ENCODE measurements around the gene TP63.

Gene TP63

DNA sequence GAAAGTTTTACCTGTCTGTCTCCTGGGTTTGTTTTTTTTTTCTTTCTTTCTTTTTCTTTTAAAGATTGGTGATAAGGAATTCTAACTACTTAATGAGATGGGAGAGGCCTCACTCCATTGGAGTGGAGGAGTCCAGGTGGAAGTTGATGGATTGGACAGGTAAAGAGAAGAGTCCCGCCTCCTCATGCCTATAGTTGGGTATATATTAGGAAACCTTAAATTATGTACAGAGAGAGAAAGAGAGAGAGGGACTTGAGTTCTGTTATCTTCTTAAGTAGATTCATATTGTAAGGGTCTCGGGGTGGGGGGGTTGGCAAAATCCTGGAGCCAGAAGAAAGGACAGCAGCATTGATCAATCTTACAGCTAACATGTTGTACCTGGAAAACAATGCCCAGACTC, 158.2 kb downstream of the TP63 start:
- TF ChIP-seq POLR2A (IDR thresholded peaks at IDR 0.05; ENCODE audit: low read depth, low read length) (no peak), POLR2AphosphoS5 (IDR thresholded peaks at IDR 0.05; ENCODE audit: low read depth, low read length) (no peak), TAF1 (IDR thresholded peaks at IDR 0.05; ENCODE audit: borderline replicate concordance, low read depth, low read length) (no peak)
- no peak for FAIRE-seq
- no peak for DNase-seq (ENCODE audit: insufficient read length)

DNA sequence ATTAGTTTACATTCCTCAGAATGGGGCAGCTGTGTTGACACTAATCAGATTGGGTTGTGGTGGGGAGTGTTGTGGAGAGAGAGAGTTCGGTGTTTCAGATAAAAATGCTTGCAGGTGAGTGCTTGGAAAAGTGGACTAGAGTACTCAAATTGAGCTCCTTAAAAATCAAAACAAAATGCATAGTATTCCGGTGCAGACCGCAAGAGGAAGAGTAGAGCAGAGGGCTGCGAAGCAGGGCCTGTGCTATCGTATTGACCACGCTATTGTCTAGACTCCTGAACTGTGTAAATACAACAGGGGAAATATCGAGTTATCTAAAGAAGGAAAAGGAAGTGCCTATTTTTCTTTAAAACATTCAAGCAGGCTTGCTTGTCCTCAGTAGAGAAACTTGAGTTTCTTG, 159.5 kb downstream of the TP63 start:
- FAIRE-seq (peak; percentile 72), DNase-seq (ENCODE audit: insufficient read length) (no peak)
- TF ChIP-seq POLR2A (IDR thresholded peaks at IDR 0.05; ENCODE audit: low read depth, low read length) (no peak), POLR2AphosphoS5 (IDR thresholded peaks at IDR 0.05; ENCODE audit: low read depth, low read length) (no peak), TAF1 (IDR thresholded peaks at IDR 0.05; ENCODE audit: borderline replicate concordance, low read depth, low read length) (no peak)

DNA sequence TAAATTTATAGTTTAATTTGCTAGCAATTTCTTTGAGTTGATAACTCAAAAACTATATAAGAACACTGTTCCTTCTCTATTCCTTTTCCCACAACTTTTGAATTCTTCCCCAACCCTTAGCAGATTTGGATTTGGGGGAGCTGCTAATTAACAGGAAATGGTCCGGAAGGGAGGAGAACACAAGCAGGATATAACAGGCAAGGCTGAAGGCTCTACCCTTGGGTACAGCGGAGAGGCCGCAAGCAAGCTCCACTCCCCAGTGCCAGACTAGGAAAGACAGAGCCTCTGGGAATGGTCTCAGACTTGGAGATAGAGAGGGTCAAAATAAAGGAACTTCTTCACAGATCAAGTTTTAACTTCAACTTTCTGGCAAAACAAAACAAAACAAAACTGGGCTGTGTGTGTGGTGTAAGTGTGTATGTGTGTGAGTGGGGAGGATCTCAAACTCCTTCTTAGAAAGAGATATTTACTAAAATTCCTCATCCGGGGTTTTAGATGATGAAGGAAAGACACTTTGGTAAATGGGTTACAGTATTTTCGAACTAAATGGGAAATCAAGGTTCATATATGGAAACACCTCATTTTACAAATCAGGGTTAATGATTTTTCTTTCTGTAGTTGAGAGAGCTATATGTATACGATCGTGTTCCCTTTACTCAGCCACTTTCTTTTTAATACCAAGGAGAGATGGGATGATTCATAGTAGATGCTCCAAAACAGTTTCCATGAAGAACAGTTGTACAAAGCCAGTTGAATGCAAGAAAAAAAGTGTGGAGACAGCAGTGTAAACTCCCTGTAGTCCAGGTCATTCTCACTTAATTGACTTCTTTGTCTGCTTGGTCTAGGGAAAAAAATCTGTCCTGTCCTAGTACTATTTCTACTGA, 161.1 kb downstream of the TP63 start:
- FAIRE-seq (peak; percentile 9), DNase-seq (ENCODE audit: insufficient read length) (no peak)
- TF ChIP-seq TAF1 (IDR thresholded peaks at IDR 0.05; ENCODE audit: borderline replicate concordance, low read depth, low read length) (no peak), POLR2A (IDR thresholded peaks at IDR 0.05; ENCODE audit: low read depth, low read length) (no peak), POLR2AphosphoS5 (IDR thresholded peaks at IDR 0.05; ENCODE audit: low read depth, low read length) (no peak)

DNA sequence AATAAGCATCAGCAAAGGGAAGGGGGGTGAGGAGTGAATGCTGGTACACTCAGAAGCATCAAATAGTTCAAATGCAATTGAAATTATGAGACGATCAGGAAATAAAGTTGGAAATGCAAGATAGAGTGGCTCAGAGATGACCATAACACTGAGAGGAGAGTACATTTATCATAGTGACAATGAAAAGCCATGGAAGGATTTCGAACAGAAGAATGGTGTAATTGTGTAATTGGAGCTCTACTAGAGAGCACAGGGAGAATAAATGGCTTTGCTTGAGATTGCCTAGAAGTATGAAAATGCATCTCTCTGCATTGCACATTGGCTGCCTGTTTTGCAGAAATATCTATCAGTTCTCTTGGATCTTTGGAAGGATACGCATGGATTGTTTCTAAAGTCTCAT, 163.3 kb downstream of the TP63 start:
- TF ChIP-seq POLR2A (IDR thresholded peaks at IDR 0.05; ENCODE audit: low read depth, low read length) = no peak
- no peak for TF ChIP-seq POLR2AphosphoS5 (IDR thresholded peaks at IDR 0.05; ENCODE audit: low read depth, low read length)
- no peak for TF ChIP-seq TAF1 (IDR thresholded peaks at IDR 0.05; ENCODE audit: borderline replicate concordance, low read depth, low read length)
- DNase-seq (ENCODE audit: insufficient read length) (no peak), FAIRE-seq (peak; percentile 5)

DNA sequence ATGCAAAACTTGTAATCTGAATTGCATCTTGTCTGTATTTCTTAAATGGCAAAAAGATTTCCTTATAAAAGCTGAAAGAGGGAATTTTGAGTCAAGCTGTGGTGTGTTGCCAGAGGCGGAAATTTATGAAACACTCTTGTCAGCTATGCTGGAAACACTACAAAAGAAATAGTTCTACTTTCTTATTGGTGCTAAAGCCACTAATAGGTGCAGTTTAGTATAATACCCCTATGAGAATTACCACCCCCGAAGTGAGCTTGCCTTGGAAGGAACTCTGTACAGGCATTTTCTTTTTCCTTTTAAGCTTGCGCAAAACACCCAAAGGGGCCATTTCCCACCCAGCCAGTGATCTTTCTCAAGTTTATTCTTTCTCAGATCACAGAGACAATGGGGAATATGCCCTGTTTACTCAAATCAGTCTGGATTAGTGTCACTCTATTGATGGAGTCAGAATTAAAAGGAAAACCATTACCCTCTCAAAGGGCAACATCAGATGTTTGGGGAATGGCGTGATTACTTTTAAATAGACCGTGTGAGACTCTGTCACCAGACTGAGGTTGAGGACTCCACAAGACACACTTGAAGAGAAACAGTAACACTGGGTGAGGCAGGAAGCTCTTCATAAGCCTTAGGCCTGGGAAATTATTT, 166.0 kb downstream of the TP63 start:
- FAIRE-seq = no peak
- TF ChIP-seq TAF1 (IDR thresholded peaks at IDR 0.05; ENCODE audit: borderline replicate concordance, low read depth, low read length) (no peak), POLR2AphosphoS5 (IDR thresholded peaks at IDR 0.05; ENCODE audit: low read depth, low read length) (no peak), POLR2A (IDR thresholded peaks at IDR 0.05; ENCODE audit: low read depth, low read length) (no peak)
- DNase-seq (ENCODE audit: insufficient read length) = no peak

DNA sequence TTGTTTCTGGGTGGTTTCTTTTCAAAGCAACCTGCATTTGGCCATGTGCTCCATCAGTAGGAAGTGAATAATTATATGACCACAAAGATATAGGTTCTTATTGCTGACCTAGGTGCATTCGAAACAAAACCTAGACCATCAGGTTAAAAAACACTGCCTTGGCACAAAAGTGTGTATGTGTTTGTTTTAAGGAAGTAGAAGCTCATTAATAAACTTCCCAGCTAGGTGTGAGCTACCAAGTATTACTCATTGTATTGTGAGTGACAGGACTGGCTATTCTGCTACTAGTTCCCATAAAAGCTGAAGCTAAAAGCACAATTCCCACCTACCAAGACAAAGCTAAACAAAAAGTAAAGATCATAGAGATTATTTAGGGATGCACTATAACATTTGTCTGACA, 168.2 kb downstream of the TP63 start:
- no peak for DNase-seq (ENCODE audit: insufficient read length)
- FAIRE-seq = peak; percentile 70
- TF ChIP-seq TAF1 (IDR thresholded peaks at IDR 0.05; ENCODE audit: borderline replicate concordance, low read depth, low read length) (no peak), POLR2AphosphoS5 (IDR thresholded peaks at IDR 0.05; ENCODE audit: low read depth, low read length) (no peak), POLR2A (IDR thresholded peaks at IDR 0.05; ENCODE audit: low read depth, low read length) (no peak)

DNA sequence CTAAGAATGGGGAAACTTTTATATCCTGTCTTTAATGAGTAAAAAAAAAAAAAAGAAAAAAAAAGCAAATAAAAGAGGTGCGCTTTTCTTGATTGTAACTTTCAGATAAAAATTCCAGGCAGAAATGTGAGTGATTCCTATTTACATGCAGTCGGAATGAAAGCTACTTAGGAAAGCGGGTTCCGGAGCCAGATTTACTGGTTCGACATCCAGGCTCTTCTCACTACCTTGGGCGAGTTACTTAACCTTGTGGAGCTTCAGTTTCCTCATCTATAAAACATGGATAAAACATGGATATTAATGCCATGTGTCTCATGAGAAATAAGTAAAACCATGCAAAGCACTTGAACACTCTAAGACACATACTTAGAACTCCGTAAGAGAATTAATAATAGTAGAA, 169.2 kb downstream of the TP63 start:
- no peak for FAIRE-seq
- DNase-seq (ENCODE audit: insufficient read length) = no peak
- TF ChIP-seq POLR2AphosphoS5 (IDR thresholded peaks at IDR 0.05; ENCODE audit: low read depth, low read length) (no peak), TAF1 (IDR thresholded peaks at IDR 0.05; ENCODE audit: borderline replicate concordance, low read depth, low read length) (no peak), POLR2A (IDR thresholded peaks at IDR 0.05; ENCODE audit: low read depth, low read length) (no peak)

DNA sequence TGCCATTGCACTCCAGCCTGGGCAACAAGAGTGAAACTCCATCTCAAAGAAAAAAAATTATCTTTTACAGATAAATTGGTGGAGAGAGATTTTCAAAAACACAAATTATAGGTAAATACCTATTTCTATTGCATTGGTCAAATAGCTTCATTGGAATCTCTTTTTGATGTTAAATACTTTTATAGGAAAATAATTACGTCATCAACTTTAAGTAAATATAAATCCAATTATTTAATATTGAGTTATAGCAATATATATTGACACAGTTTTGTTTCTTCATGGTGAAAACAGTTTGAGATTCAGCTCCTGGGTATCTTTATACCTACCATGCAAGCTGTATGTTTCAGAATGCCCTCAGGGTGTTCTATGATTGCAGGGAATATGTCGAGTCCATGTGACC, 172.1 kb downstream of the TP63 start:
- FAIRE-seq = no peak
- DNase-seq (ENCODE audit: insufficient read length) = no peak
- TF ChIP-seq POLR2AphosphoS5 (IDR thresholded peaks at IDR 0.05; ENCODE audit: low read depth, low read length) (no peak), TAF1 (IDR thresholded peaks at IDR 0.05; ENCODE audit: borderline replicate concordance, low read depth, low read length) (no peak), POLR2A (IDR thresholded peaks at IDR 0.05; ENCODE audit: low read depth, low read length) (no peak)

DNA sequence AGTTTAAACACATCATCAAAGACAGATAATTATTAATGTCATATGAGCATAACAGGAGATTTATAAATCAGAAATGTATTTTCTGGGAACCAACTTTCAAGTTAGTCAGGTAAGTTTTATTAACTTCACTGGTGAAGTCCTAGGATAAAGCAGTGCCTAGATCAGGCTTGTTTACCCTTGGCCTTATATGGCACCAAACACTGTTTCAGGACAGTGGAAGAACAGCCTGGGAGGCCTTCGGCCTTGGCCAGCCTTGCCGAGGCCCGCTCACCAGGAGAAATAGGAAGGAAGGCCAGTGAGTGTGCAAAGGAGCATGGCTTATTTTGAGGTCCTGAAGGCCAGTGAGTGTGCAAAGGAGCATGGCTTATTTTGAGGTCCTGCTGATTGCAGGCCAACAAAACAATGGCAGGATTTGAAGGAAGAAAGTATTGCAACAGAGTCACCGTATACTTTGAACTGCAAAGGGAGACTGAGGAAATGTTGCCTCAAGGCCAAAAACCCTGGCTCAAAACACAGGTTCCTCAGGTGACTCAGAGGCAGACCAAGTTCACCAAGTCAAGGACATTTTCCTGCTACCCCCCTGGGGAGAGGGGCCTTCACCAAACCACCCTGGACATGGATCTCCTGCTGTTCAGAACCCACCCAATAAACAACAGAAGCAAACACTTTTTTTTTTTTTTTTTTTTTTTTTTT, 174.3 kb downstream of the TP63 start:
- DNase-seq (ENCODE audit: insufficient read length) (no peak), FAIRE-seq (no peak)
- no peak for TF ChIP-seq TAF1 (IDR thresholded peaks at IDR 0.05; ENCODE audit: borderline replicate concordance, low read depth, low read length)
- no peak for TF ChIP-seq POLR2A (IDR thresholded peaks at IDR 0.05; ENCODE audit: low read depth, low read length)
- no peak for TF ChIP-seq POLR2AphosphoS5 (IDR thresholded peaks at IDR 0.05; ENCODE audit: low read depth, low read length)

DNA sequence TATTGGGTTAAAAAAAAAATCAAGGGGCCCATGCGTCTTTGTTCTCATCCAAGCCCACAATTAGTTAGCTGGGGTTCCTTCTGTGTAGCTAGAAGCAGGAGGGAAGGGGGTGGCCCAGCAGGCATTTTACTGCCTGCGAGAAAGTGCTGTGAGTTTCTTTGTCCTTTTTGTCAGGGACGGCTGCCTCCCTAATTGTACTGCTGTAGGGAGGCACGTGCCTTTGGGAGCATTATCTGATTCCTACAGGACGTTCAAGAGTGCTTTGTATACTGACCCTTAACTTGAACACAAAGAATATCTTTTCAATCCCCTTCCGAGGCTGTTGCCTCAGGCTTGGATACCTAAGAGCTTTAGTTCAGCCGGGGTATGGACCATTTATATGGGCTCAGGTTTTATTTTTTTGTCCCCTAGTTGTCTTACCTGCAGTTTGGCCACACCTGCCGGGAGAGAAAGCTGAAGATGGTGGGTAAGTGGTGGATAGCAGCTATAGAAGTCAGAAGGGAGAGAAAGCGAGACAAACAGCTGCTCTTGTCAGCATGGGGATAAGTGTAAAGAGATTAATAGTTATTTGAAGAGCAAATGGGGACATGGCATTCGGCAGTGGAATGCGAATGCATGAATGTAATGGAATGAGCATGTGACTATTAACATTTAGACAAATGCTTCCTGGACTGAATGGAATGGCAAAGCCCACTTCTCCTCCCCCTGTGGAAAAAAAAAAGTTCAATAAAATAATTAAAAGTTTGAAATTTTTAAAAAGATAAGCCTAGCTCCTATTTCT, 175.2 kb downstream of the TP63 start:
- DNase-seq (ENCODE audit: insufficient read length) (no peak), FAIRE-seq (no peak)

More for the DNA sequence above, 175.2 kb downstream of the TP63 start:
- TF ChIP-seq POLR2A (IDR thresholded peaks at IDR 0.05; ENCODE audit: low read depth, low read length) (no peak), POLR2AphosphoS5 (IDR thresholded peaks at IDR 0.05; ENCODE audit: low read depth, low read length) (no peak), TAF1 (IDR thresholded peaks at IDR 0.05; ENCODE audit: borderline replicate concordance, low read depth, low read length) (no peak)
